Neural crest cell (in vitro differentiated cells): ENCODE results near the gene TCF7L2. TPM values are rescaled to one million over a fixed set of nuclear protein-coding genes. Genes with fewer than 3 reads are reported as not detected.
A peak's percentile ranks its signal among the peaks of the same experiment; 100 is the strongest.

Experiments
- DNase-seq: peaks from one replicate; pipeline ENCODE4 v3.0.0; 2021; ENCODE audit warnings: low read depth, mixed read lengths, low spot score
- H3K27ac Mint-ChIP-seq: one replicate; pipeline ENCODE4 v1.8.0; 2021; ENCODE audit warnings: mild to moderate bottlenecking, mixed read lengths; ENCODE audit not compliant: unreplicated experiment
- H3K27me3 Mint-ChIP-seq: 2 replicates; pipeline ENCODE4 v1.8.0; 2021; ENCODE audit warnings: low read depth, mild to moderate bottlenecking, mixed read lengths
- H3K36me3 Mint-ChIP-seq: 2 replicates; pipeline ENCODE4 v1.8.0; 2021; ENCODE audit warnings: low read depth, mild to moderate bottlenecking, mixed read lengths
- H3K4me1 Mint-ChIP-seq: 2 replicates; pipeline ENCODE4 v1.8.0; 2021; ENCODE audit warnings: mixed read lengths
- H3K4me3 Mint-ChIP-seq: one replicate; pipeline ENCODE4 v1.8.0; 2021; ENCODE audit warnings: mild to moderate bottlenecking, mixed read lengths
- H3K9me3 Mint-ChIP-seq: 2 replicates; pipeline ENCODE4 v1.8.0; 2021; ENCODE audit warnings: mixed read lengths
- CTCF ChIP-seq: fragments of 200-600 bp; sonication (generic); conservative IDR thresholded peaks from 2 replicates; pipeline ENCODE4 v1.5.0; 2021; ENCODE audit warnings: antibody characterized with exemption, mild to moderate bottlenecking
- total RNA-seq: library from RNA; stranded (reverse); gene quantifications from 2 replicates; pipeline ENCODE4 v1.2.1, GENCODE V29; 2021

The TCF7L2 gene
- total RNA-seq, 1 donor from 2014 or later = 34.8 TPM

- no peak for DNase-seq
- H3K4me1 Mint-ChIP-seq = peaks cover 48% of the 10 kb centered on the region
- no peak overlapping the region for H3K27ac Mint-ChIP-seq
- H3K4me3 Mint-ChIP-seq = no peak overlapping the region
- TF ChIP-seq CTCF = no peak
- H3K27me3 Mint-ChIP-seq = no peaks in the 10 kb centered on the region
- H3K36me3 Mint-ChIP-seq = peaks cover 10% of the 10 kb centered on the region
- no peaks in the 10 kb centered on the region for H3K9me3 Mint-ChIP-seq
These were observed 50.4 kb downstream of the TCF7L2 start for GRCh38 chr10:113000442-113000841.

- no peaks in the 10 kb centered on the region for H3K9me3 Mint-ChIP-seq
- DNase-seq = no peak
- H3K4me1 Mint-ChIP-seq = peaks cover 49% of the 10 kb centered on the region
- TF ChIP-seq CTCF = no peak
- no peak overlapping the region for H3K4me3 Mint-ChIP-seq
- H3K36me3 Mint-ChIP-seq = peaks cover 12% of the 10 kb centered on the region
- H3K27me3 Mint-ChIP-seq = no peaks in the 10 kb centered on the region
- H3K27ac Mint-ChIP-seq = no peak overlapping the region
These were observed 51.0 kb downstream of the TCF7L2 start for GRCh38 chr10:113000876-113001598.

- no peak for TF ChIP-seq CTCF
- Mint-ChIP-seq H3K4me3 (peak overlapping the region; percentile 34), H3K27me3 (no peaks in the 10 kb centered on the region), H3K36me3 (peaks cover 12% of the 10 kb centered on the region), H3K9me3 (no peaks in the 10 kb centered on the region), H3K4me1 (peaks cover 55% of the 10 kb centered on the region), H3K27ac (peak overlapping the region; percentile 28)
- DNase-seq = no peak
These were observed 51.8 kb downstream of the TCF7L2 start for GRCh38 chr10:113001599-113002448.

- peaks cover 12% of the 10 kb centered on the region for H3K36me3 Mint-ChIP-seq
These were observed 52.4 kb downstream of the TCF7L2 start for GRCh38 chr10:113002449-113002777.

GRCh38 chr10:113003052-113003451 lies 53.0 kb downstream of the TCF7L2 start:
- Mint-ChIP-seq H3K27me3 (no peaks in the 10 kb centered on the region), H3K36me3 (peaks cover 12% of the 10 kb centered on the region), H3K4me1 (peaks cover 62% of the 10 kb centered on the region), H3K27ac (peak overlapping the region; percentile 79), H3K4me3 (peak overlapping the region; percentile 5), H3K9me3 (no peaks in the 10 kb centered on the region)
- no peak for TF ChIP-seq CTCF
- no peak for DNase-seq

More at GRCh38 chr10:113002449-113002777, 52.4 kb downstream of the TCF7L2 start:
- TF ChIP-seq CTCF = no peak
- H3K27ac Mint-ChIP-seq = peak overlapping the region; percentile 28
- DNase-seq = no peak
- peaks cover 60% of the 10 kb centered on the region for H3K4me1 Mint-ChIP-seq
- peak overlapping the region; percentile 34 for H3K4me3 Mint-ChIP-seq
- no peaks in the 10 kb centered on the region for H3K9me3 Mint-ChIP-seq
- no peaks in the 10 kb centered on the region for H3K27me3 Mint-ChIP-seq
